HL-60 (cell line): Measurements from ENCODE around the gene TMEM18.
"Not testable (repeated sequence)": the region's sequence is repeated elsewhere in the genome, so short reads cannot be mapped to it uniquely, and the experiment has no call there.

ENCODE experiments used
- DNase-seq, 2 experiments: peaks; one replicate each; pipeline ENCODE4 v3.0.0-alpha.2; 2010 to 2020; ENCODE audit warnings: low read depth in 1 of 2, low spot score in 1 of 2
- H3K27ac ChIP-seq: fragments of 250-450 bp; sonication (Bioruptor Pico); replicated peaks from 2 replicates; pipeline ENCODE4 v1.5.1; 2020; ENCODE audit warnings: mild to moderate bottlenecking, moderate library complexity
- H3K27me3 ChIP-seq: fragments of 250-450 bp; sonication (Bioruptor Pico); 2 replicates; pipeline ENCODE4 v1.5.1; 2021; ENCODE audit warnings: mild to moderate bottlenecking, moderate library complexity; ENCODE audit not compliant: insufficient read depth, poor library complexity, severe bottlenecking
- H3K4me3 ChIP-seq: replicated peaks from 2 replicates; pipeline ENCODE4 v1.5.1; 2011; ENCODE audit warnings: mild to moderate bottlenecking, control low read depth, low read length; ENCODE audit not compliant: insufficient read depth
- GABPA ChIP-seq: IDR thresholded peaks from 2 replicates; pipeline ENCODE4 v1.6.1; 2012; ENCODE audit warnings: low read depth
- POLR2AphosphoS5 ChIP-seq: IDR thresholded peaks from 2 replicates; pipeline ENCODE4 v1.6.1; 2012; ENCODE audit warnings: low read depth
- REST ChIP-seq: IDR thresholded peaks from 2 replicates; pipeline ENCODE4 v1.6.1; 2012; ENCODE audit warnings: low read depth; ENCODE audit not compliant: insufficient replicate concordance
- SPI1 ChIP-seq: IDR thresholded peaks from 2 replicates; pipeline ENCODE4 v1.6.1; 2012; ENCODE audit warnings: low read depth, mild to moderate bottlenecking, borderline replicate concordance
- TF ChIP-seq, protein P1 (sequence below): IDR thresholded peaks from one replicate; pipeline ENCODE4 v1.5.1; 2011; ENCODE audit warnings: low read length, control low read depth, inconsistent platforms; ENCODE audit not compliant: insufficient read depth

Gene TMEM18

GRCh38 chr2:688504-689076, 11.4 kb upstream of the TMEM18 start:
- Histone ChIP-seq H3K27me3 (no peaks in the 10 kb centered on the region), H3K4me3 (no peak overlapping the region), H3K27ac (no peak overlapping the region)
- no peak for TF ChIP-seq REST
- no peak for TF ChIP-seq GABPA
- TF ChIP-seq POLR2AphosphoS5: no peak
- TF ChIP-seq SPI1: no peak
- TF ChIP-seq, protein P1, sequence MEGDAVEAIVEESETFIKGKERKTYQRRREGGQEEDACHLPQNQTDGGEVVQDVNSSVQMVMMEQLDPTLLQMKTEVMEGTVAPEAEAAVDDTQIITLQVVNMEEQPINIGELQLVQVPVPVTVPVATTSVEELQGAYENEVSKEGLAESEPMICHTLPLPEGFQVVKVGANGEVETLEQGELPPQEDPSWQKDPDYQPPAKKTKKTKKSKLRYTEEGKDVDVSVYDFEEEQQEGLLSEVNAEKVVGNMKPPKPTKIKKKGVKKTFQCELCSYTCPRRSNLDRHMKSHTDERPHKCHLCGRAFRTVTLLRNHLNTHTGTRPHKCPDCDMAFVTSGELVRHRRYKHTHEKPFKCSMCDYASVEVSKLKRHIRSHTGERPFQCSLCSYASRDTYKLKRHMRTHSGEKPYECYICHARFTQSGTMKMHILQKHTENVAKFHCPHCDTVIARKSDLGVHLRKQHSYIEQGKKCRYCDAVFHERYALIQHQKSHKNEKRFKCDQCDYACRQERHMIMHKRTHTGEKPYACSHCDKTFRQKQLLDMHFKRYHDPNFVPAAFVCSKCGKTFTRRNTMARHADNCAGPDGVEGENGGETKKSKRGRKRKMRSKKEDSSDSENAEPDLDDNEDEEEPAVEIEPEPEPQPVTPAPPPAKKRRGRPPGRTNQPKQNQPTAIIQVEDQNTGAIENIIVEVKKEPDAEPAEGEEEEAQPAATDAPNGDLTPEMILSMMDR: no peak
- no peak for DNase-seq

DNA sequence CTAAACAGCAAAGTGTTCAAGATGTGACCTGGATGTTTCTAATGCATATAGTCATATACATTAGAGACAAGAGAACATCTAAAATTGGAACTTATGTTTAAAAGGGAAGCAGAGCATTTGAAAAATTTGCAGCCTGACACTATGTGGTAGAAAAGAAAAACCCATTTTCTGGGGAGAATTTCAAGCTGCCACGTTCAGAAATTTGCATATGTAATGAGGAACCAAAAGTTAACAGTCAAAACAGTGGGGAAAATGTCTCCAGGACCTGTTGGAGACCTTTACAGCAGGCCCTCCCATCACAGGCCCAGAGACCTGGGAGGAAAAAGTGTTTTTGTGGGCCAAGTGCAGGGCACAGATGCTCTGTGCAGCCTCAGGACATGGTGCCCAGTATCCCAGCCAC, 8.2 kb upstream of the TMEM18 start:
- H3K27me3 ChIP-seq: no peaks in the 10 kb centered on the region
- no peak overlapping the region for H3K27ac ChIP-seq
- H3K4me3 ChIP-seq: no peak overlapping the region
- DNase-seq: no peak
- TF ChIP-seq POLR2AphosphoS5 (no peak), GABPA (no peak), SPI1 (no peak), REST (no peak)
- TF ChIP-seq, protein P1: no peak

DNA sequence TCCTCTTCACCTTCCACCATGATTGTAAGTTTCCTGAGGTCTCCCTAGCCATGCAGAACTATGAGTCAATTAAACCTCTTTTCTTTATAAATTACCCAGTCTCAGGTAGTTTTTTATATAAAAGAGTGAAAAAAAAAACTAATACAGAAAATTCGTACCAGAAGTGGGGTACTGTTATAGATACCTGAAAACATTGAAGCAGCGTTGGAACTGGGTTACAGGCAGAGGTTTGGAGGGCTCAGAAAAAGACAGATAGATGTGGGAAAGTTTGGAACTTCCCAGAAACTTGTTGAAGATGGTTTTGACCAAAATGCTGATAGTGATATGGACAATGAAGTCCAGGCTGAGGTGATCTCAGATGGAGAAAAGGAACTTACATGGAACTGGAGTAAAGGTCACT, 7.7 kb upstream of the TMEM18 start:
- not testable (repeated sequence) for H3K4me3 ChIP-seq, DNase-seq, H3K27ac ChIP-seq, H3K27me3 ChIP-seq

GRCh38 chr2:682226-682625, 5.0 kb upstream of the TMEM18 start:
- no peak for DNase-seq
- Histone ChIP-seq H3K4me3 (no peak overlapping the region), H3K27me3 (no peaks in the 10 kb centered on the region), H3K27ac (no peak overlapping the region)
- TF ChIP-seq POLR2AphosphoS5: no peak
- TF ChIP-seq, protein P1: no peak
- TF ChIP-seq SPI1: no peak
- no peak for TF ChIP-seq REST
- no peak for TF ChIP-seq GABPA
